OCI-LY7 (cell line): ENCODE data around the gene PLPPR5. TPM values are rescaled to one million over a fixed set of nuclear protein-coding genes. Genes with fewer than 3 reads are reported as not detected.

ENCODE experiments used
- BruUV-seq: library from RNA; stranded (reverse); fragments of 400-500 nt; replicated peaks from 2 replicates; lab custom pipeline; 2021; lab: Mats Ljungman, UMichigan
- CTCF ChIA-PET: fragments of 300-600 bp; sonication (Branson Sonifier 250); formaldehyde crosslinking; loops from one replicate; lab custom pipeline; 2022; ENCODE audit warnings: antibody characterized with exemption; ENCODE audit not compliant: unreplicated experiment; lab: Charles Lee
- POLR2A ChIA-PET: fragments of 300-600 bp; sonication (Branson Sonifier 250); formaldehyde crosslinking; loops from one replicate; lab custom pipeline; 2022; ENCODE audit warnings: antibody characterized with exemption; lab: Charles Lee
- DNase-seq: peaks from one replicate; pipeline ENCODE4 v3.0.0-alpha.2; 2015; ENCODE audit warnings: low spot score
- H2AFZ ChIP-seq: fragments of 200-600 bp; sonication (generic), shearing (Covaris generic); 2 replicates; pipeline ENCODE4 v1.6.1; 2014; ENCODE audit warnings: mild to moderate bottlenecking, antibody characterized with exemption, low read length, moderate library complexity
- H3K27ac ChIP-seq: fragments of 200-600 bp; sonication (generic); 2 replicates; pipeline ENCODE4 v1.5.1; 2014; ENCODE audit warnings: mixed run types, low read depth, mild to moderate bottlenecking, moderate library complexity, low read length, inconsistent platforms; ENCODE audit not compliant: poor library complexity, severe bottlenecking
- H3K36me3 ChIP-seq: fragments of 200-600 bp; sonication (generic); 2 replicates; pipeline ENCODE4 v1.6.1; 2014; ENCODE audit warnings: mild to moderate bottlenecking, antibody characterized with exemption, low read length, moderate library complexity, mixed read lengths; ENCODE audit not compliant: insufficient read depth
- H3K4me1 ChIP-seq: fragments of 200-600 bp; sonication (generic); 2 replicates; pipeline ENCODE4 v1.5.1; 2014; ENCODE audit warnings: mild to moderate bottlenecking, low read length; ENCODE audit not compliant: insufficient read depth, poor library complexity, severe bottlenecking
- H3K4me2 ChIP-seq: fragments of 200-600 bp; sonication (generic); 2 replicates; pipeline ENCODE4 v1.6.1; 2014; ENCODE audit warnings: mild to moderate bottlenecking, low read length
- H3K4me3 ChIP-seq: fragments of 200-600 bp; sonication (generic); 2 replicates; pipeline ENCODE4 v1.5.1; 2014; ENCODE audit warnings: mild to moderate bottlenecking, low read depth, low read length; ENCODE audit not compliant: poor library complexity, severe bottlenecking
- H3K79me2 ChIP-seq: fragments of 200-600 bp; sonication (generic); 2 replicates; pipeline ENCODE4 v1.6.1; 2016; ENCODE audit warnings: low read depth, mild to moderate bottlenecking, low read length, moderate library complexity, mixed read lengths; ENCODE audit not compliant: insufficient read depth
- H3K9me2 ChIP-seq: fragments of 200-600 bp; sonication (generic); 2 replicates; pipeline ENCODE4 v1.6.1; 2016; ENCODE audit warnings: mild to moderate bottlenecking, low read length, mixed read lengths; ENCODE audit not compliant: insufficient read depth
- H3K9me3 ChIP-seq: fragments of 200-600 bp; sonication (generic); 2 replicates; pipeline ENCODE4 v1.6.1; 2014; ENCODE audit warnings: mild to moderate bottlenecking, mixed run types, low read length, mixed read lengths
- H4K20me1 ChIP-seq: fragments of 200-600 bp; sonication (generic); 2 replicates; pipeline ENCODE4 v1.6.1; 2014; ENCODE audit warnings: mild to moderate bottlenecking, antibody characterized with exemption, low read length, moderate library complexity, mixed read lengths; ENCODE audit not compliant: insufficient read depth
- CTCF ChIP-seq: fragments of 200-600 bp; sonication (generic); conservative IDR thresholded peaks from 2 replicates; pipeline ENCODE4 v1.5.1; 2014; ENCODE audit warnings: mild to moderate bottlenecking, antibody characterized with exemption, low read length, moderate library complexity, mixed read lengths
- EZH2phosphoT487 ChIP-seq: fragments of 200-600 bp; sonication (generic); IDR thresholded peaks from 2 replicates; pipeline ENCODE4 v1.6.1; 2018; ENCODE audit warnings: low read depth, borderline replicate concordance, mild to moderate bottlenecking, mixed run types, antibody characterized with exemption, low read length, moderate library complexity, mixed read lengths
- intact Hi-C: fragments of 100-400 bp; cut with micrococcal nuclease; formaldehyde crosslinking; loops from one replicate; pipeline ENCODE4 v1.10.0; 2022; ENCODE audit not compliant: unreplicated experiment
- total RNA-seq, 2 experiments: library from RNA; depleted of rRNA in 1 of 2; stranded (reverse); fragments of >200 nt in 1 of 2; shearing (Covaris generic) in 1 of 2; gene quantifications; 2 replicates each; pipeline ENCODE4 v1.2.3, GENCODE V29; 2014 to 2022

PLPPR5 gene
- total RNA-seq, 2 experiments from 2014 or later: not detected

- Histone ChIP-seq H2AFZ (no peak overlapping the region), H4K20me1 (no peaks in the 10 kb centered on the region), H3K36me3 (no peaks in the 10 kb centered on the region), H3K79me2 (no peaks in the 10 kb centered on the region), H3K9me2 (no peaks in the 10 kb centered on the region), H3K4me3 (no peak overlapping the region), H3K27ac (no peak overlapping the region), H3K4me2 (no peak overlapping the region), H3K4me1 (no peaks in the 10 kb centered on the region), H3K9me3 (no peaks in the 10 kb centered on the region)
- TF ChIP-seq EZH2phosphoT487 (no peak), CTCF (no peak)
- ChIA-PET POLR2A (no interaction called here), CTCF (no interaction called here)
- no peak for DNase-seq
- BruUV-seq: no TSS peak
- intact Hi-C loops: no loop called here
Measured at GRCh38 chr1:98939471-98939870, 65.2 kb downstream of the PLPPR5 start.

DNA sequence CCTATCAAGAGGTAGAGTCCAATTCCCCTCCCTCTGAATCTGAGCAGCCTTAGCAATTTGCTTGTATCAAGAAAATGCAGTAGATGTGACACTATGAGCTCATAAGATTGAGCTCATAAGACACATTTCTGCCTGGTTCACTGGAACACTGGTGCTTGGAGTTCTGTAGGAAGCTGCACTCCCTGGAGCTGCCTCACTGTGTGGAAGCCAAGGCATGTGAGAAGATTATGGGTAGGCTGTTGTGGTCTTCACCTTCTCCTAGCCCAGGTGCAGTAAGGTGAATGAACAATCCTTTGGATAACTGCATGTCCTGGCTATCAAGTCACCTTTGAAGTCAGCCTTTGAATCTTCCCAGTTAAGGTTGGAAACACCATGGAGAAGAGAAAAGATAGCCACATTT, 67.3 kb downstream of the PLPPR5 start:
- H4K20me1 ChIP-seq: no peaks in the 10 kb centered on the region
- H3K79me2 ChIP-seq: no peaks in the 10 kb centered on the region
- H3K9me2 ChIP-seq: no peaks in the 10 kb centered on the region

GRCh38 chr1:98932184-98932583, 72.5 kb downstream of the PLPPR5 start:
- no peak for TF ChIP-seq EZH2phosphoT487
- no peak for TF ChIP-seq CTCF
- Histone ChIP-seq H3K79me2 (no peaks in the 10 kb centered on the region), H3K4me1 (no peaks in the 10 kb centered on the region), H2AFZ (no peak overlapping the region), H3K9me3 (no peaks in the 10 kb centered on the region), H4K20me1 (no peaks in the 10 kb centered on the region), H3K9me2 (no peaks in the 10 kb centered on the region), H3K36me3 (no peaks in the 10 kb centered on the region), H3K27ac (no peak overlapping the region), H3K4me2 (no peak overlapping the region), H3K4me3 (no peak overlapping the region)
- no TSS peak for BruUV-seq
- ChIA-PET CTCF (no interaction called here), POLR2A (no interaction called here)
- intact Hi-C loops: no loop called here
- no peak for DNase-seq

More for the DNA sequence above, 67.3 kb downstream of the PLPPR5 start:
- TF ChIP-seq CTCF: no peak
- Histone ChIP-seq H3K36me3 (no peaks in the 10 kb centered on the region), H3K27ac (no peak overlapping the region), H3K4me1 (no peaks in the 10 kb centered on the region), H2AFZ (no peak overlapping the region), H3K9me3 (no peaks in the 10 kb centered on the region), H3K4me3 (no peak overlapping the region), H3K4me2 (no peak overlapping the region)
- BruUV-seq: no TSS peak
- ChIA-PET CTCF (no interaction called here), POLR2A (no interaction called here)
- intact Hi-C loops: no loop called here
- DNase-seq: no peak
